HG02798 (cell line): Measurements from ENCODE around the gene ST6GALNAC2.
"Not testable (repeated sequence)": the region's sequence is repeated elsewhere in the genome, so short reads cannot be mapped to it uniquely, and the experiment has no call there.

Experiments
- ATAC-seq: cut with Tn5 transposase; IDR thresholded peaks from one replicate; pipeline ENCODE4 v1.9.1; 2021; ENCODE audit warnings: mild to moderate bottlenecking; ENCODE audit not compliant: unreplicated experiment, poor library complexity

Gene ST6GALNAC2

GRCh38 chr17:76585649-76586593, at the start of gene ST6GALNAC2:
ST6GALNAC2 (minus strand) TSS chr17:76585860; CDS start chr17:76585808, 52 bp downstream.
- ATAC-seq = no peak

GRCh38 chr17:76635039-76635438, 49.4 kb upstream of the ST6GALNAC2 start:
- no peak for ATAC-seq

DNA sequence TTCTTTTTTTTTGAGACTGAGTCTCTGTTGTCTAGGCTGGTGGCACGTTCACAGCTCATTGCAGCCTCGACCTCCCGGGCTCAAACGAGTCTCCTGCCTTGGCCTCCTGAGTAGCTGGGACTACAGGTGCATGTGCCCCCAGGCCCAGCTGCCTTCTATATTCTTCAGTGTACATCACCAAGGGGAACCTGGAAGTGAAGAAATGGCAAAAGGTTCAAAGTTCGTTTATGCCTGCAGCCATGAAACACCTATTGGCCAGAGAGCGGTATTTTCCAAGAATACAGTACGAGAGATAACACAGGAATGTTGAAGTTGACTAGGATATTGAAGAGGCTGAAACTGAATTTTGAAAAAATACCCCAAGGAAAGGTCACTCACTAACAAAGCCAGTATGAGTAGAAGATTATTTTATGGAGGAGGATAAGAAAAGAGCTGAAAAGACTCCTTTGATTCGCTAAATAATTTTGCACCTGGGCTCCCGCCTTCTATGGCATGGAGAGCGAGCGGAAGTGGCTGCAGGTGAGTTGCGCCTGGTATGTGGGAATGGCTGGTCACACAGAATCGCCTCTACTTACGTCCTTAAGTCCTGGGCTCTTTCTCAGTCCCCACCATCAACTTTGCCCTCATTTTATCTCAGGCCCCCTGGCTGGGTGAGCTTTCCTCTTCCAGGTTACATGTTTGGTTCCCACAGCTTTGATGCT, 48.1 kb upstream of the ST6GALNAC2 start:
- ATAC-seq = no peak

GRCh38 chr17:76631821-76632565, 46.3 kb upstream of the ST6GALNAC2 start:
- ATAC-seq = no peak

GRCh38 chr17:76630151-76630550, 44.5 kb upstream of the ST6GALNAC2 start:
- no peak for ATAC-seq

GRCh38 chr17:76627510-76627909, 41.9 kb upstream of the ST6GALNAC2 start:
- ATAC-seq = no peak

DNA sequence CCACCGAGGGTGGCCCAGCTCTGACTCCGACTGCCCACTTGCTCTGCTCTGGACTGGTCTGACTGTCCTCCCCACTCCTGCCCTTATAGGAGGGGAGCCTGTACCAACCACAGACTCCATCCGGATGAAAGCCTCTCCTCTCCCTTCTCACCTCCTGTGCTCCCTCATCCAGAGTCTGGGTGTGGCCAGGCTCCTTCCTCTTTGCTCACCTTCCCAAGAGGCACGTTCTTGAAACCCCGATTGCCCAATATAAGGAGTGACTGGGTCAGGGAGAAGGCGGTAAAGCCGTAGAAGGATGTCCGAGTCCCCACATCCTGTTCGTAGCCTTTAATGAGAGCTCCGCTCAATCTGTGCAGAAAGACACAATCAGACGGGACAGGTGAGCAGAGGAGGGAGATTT, 40.8 kb upstream of the ST6GALNAC2 start:
- ATAC-seq = no peak

- ATAC-seq = no peak
These were observed 39.8 kb upstream of the ST6GALNAC2 start for GRCh38 chr17:76625496-76625895.

GRCh38 chr17:76623271-76624146, 37.8 kb upstream of the ST6GALNAC2 start:
- ATAC-seq = peak; percentile 43

DNA sequence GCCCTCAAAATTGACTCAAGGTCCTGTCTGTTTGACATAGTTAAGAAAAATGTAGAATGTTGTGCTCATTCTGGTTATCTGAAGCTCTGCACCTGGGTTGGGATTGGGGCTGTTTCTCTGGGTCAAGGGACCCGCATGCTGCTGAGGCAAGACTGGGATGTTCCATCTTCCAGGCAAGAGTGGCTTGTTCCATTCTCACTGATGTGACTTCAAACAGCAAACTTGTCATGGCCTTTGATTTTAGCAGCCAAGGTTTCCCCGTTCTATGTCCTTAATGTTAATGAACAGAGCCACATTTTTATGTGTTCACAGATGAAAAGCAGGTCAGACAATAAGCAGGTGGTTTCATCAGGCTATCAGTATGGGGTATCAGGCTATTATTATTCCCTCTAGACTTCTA, 32.2 kb upstream of the ST6GALNAC2 start:
- no peak for ATAC-seq

- no peak for ATAC-seq
These were observed 29.4 kb upstream of the ST6GALNAC2 start for GRCh38 chr17:76614912-76615617.

GRCh38 chr17:76614064-76614759, 28.6 kb upstream of the ST6GALNAC2 start:
- not testable (repeated sequence) for ATAC-seq

GRCh38 chr17:76612977-76613851, 27.6 kb upstream of the ST6GALNAC2 start:
- no peak for ATAC-seq

DNA sequence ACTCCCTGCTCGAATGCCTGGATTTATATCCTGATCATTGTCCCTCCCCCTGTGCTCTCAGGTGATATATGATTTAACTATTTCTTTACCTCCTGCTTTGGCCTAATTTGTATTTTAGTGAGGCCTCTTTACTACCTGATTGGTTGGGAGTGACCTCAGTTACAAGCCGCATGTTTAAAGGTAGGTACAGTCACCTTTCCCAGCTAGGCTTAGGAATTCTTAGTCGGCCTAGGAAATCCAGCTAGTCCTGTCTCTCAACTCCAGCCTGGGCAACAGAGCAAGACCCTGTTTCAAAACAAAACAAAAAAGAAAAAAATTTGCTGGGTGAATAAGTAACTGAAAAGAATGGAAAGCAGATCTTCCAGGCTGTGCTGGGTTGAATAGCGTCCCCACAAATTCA, 26.8 kb upstream of the ST6GALNAC2 start:
- no peak for ATAC-seq

DNA sequence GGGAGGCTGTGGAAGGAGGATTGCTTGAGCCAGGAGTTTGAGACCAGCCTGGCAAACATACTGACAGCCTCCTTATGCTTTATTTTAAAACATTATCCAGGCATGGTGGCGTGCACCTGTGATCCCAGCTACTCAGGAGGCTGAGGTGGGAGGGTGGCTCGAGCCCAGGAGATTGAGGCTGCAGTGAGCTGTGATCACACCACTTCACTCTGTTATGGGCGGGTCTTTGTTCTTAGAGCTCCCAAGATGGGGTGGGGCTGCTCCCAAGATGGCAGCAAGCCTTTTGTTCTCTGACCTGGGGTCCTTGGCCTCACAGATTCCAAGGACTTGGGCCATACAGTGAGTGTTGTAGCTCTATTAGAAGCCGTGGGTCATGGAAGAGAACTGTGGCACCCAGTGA, 26.1 kb upstream of the ST6GALNAC2 start:
- no peak for ATAC-seq

DNA sequence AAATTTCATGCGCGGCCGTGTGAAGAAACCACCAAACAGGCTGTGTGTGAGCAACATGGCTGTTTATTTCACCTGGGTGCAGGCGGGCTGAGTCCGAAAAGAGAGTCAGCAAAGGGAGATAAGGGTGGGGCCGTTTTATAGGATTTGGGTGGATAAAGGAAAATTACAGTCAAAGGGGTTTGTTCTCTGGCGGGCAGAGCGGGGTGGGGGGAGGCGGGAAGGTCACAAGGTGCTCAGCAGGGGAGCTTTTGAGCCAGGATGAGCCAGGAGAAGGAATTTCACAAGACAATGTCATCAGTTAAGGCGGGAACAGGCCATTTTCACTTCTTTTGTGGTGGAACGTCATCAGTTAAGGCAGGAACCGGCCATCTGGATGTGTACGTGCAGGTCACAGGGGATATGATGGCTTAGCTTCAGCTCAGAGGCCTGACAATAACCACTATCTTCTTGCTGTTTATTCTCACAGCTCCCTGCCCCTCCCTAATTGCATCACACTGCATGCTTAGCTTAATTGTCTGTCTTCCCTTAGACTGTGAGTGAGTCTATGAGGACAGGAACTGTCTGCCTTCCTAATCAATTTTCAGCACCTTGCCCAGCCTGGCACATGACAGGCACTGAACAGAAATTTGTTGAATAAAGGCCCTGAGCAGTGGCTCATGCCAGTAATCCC, 25.6 kb upstream of the ST6GALNAC2 start:
- not testable (repeated sequence) for ATAC-seq

DNA sequence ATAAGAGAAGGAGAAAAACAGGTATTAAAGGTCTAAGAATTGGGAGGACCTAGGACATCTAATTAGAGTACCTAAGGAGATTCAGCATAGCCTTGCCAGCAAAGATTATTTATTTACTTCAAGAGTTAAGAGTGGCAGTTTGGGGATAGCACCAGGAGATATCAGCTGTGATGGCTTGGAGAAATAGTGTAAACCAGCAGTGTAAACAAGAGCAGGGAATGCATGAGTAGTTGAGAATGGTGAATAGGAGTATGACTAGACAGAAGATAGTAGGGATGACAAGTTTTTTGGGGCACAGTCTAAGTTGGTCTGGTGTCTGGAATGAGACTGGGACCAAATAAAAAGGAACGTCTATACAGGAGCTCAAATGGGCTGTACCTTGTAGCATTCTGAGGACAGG, 21.0 kb upstream of the ST6GALNAC2 start:
- not testable (repeated sequence) for ATAC-seq
